Lower lobe of right lung (tissue), 2 donors: ENCODE measurements around the gene FAM72C. TPM values are rescaled to one million over a fixed set of nuclear protein-coding genes. Genes with fewer than 3 reads are reported as not detected.
"Not testable (repeated sequence)": the region's sequence is repeated elsewhere in the genome, so short reads cannot be mapped to it uniquely, and the experiment has no call there.

Experiments used
- ATAC-seq, 2 donors: fragments of 200-7000 bp; cut with Tn5 transposase; one replicate each; pipeline ENCODE4 v1.9.1; 2020 to 2022; ENCODE audit warnings: mild to moderate bottlenecking in 2 of 2, moderate library complexity in 2 of 2
- DNase-seq: peaks from one replicate; pipeline ENCODE4 v3.0.0-alpha.2; 2020
- H3K27ac ChIP-seq: fragments of 200-600 bp; one replicate; pipeline ENCODE4 v1.8.0; 2022
- H3K27me3 ChIP-seq: fragments of 200-600 bp; one replicate; pipeline ENCODE4 v1.8.0; 2022; ENCODE audit warnings: low read depth
- H3K36me3 ChIP-seq: fragments of 200-600 bp; one replicate; pipeline ENCODE4 v1.8.0; 2022; ENCODE audit warnings: mild to moderate bottlenecking
- H3K4me1 ChIP-seq: fragments of 200-600 bp; one replicate; pipeline ENCODE4 v1.8.0; 2022
- H3K4me3 ChIP-seq: fragments of 200-600 bp; one replicate; pipeline ENCODE4 v1.8.0; 2022; ENCODE audit warnings: mild to moderate bottlenecking
- H3K9me3 ChIP-seq: fragments of 200-600 bp; one replicate; pipeline ENCODE4 v1.8.0; 2022
- intact Hi-C: fragments of 100-400 bp; cut with DNase I; formaldehyde crosslinking; loops from one replicate; pipeline ENCODE4 v1.11.0; 2022
- long read RNA-seq: library from polyadenylated mRNA; unstranded; transcript quantifications from one replicate; pipeline ENCODE4 v2.0.0, GENCODE V29; 2021
- total RNA-seq: library from RNA; stranded (reverse); fragmentation: NEBNext Ultra II Directional; extraction: Animal tissue kit (Norgen Biotek cat#: 25700); gene quantifications from one replicate; pipeline ENCODE4 v1.2.1, GENCODE V29; 2021
- donor health status: DM: no; HTN: yes; CAD: no; lungs with severe emphysema.

The FAM72C gene
- not detected for total RNA-seq
- long read RNA-seq, partial matches to known transcripts, result 0 of 2 reads
- long read RNA-seq, other reads (novel, unspliced or antisense), result 2 of 2 reads

- H3K27ac ChIP-seq, H3K36me3 ChIP-seq, H3K9me3 ChIP-seq, H3K4me1 ChIP-seq, DNase-seq, H3K27me3 ChIP-seq, intact Hi-C loops, H3K4me3 ChIP-seq: not testable (repeated sequence)
- peak; percentile 90 to 93 for ATAC-seq
Measured at GRCh38 chr1:143971924-143972700, at the start of gene FAM72C. TSS of gene FAM72C (minus strand) at chr1:143971986. CDS start at chr1:143971141, 845 bp downstream.

- DNase-seq, ATAC-seq, H3K36me3 ChIP-seq, H3K9me3 ChIP-seq, H3K27ac ChIP-seq, H3K4me1 ChIP-seq, H3K4me3 ChIP-seq, H3K27me3 ChIP-seq, intact Hi-C loops: not testable (repeated sequence)
Measured at GRCh38 chr1:144020001-144020738, 48.4 kb upstream of the FAM72C start.

DNA sequence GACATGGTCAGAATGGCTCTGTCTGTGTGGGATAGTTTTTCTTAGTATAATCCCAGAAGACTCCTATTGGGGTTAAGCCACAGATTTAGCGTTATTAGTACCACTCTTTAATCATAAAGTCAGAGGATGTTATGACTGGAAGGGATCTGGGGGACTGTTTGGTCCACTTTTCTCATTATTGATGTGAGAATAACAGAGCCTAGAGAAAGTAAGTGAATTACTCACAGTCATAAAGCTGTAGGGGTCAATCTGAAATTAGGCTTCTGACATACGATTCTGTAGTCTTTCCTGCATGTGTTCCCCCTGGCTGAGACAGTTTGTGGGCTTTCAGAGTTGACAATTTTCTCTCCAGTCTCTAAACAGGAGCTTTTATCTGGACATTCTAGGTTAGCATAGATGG, 47.3 kb upstream of the FAM72C start:
- DNase-seq, H3K27me3 ChIP-seq, H3K27ac ChIP-seq, H3K36me3 ChIP-seq, intact Hi-C loops, H3K4me1 ChIP-seq, ATAC-seq, H3K4me3 ChIP-seq, H3K9me3 ChIP-seq: not testable (repeated sequence)

- DNase-seq, intact Hi-C loops, H3K4me3 ChIP-seq, H3K4me1 ChIP-seq, H3K27ac ChIP-seq, H3K27me3 ChIP-seq, H3K9me3 ChIP-seq, ATAC-seq, H3K36me3 ChIP-seq: not testable (repeated sequence)
Measured at GRCh38 chr1:144015180-144015966, 43.6 kb upstream of the FAM72C start.

DNA sequence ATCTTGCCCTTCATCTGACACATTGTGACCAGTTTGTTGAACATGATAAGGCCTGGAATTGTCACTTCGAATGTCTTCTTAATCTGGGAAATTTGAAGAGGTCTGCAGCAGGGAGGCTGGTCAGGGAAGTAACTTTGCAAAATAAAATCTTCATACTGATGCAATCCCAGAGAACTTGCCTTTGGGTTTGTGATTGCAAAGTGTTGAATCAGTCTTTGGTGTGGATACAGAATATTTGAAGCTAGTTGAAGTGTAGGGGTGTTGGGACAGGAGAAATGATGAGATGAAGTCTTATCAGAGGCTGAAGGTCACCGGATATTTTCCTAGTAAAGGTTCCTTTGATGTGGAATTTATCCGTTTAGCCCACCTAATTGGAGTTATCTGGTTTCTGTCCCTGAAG, 42.7 kb upstream of the FAM72C start:
- H3K36me3 ChIP-seq, intact Hi-C loops, H3K27me3 ChIP-seq, DNase-seq, H3K9me3 ChIP-seq, H3K4me3 ChIP-seq, H3K4me1 ChIP-seq, H3K27ac ChIP-seq, ATAC-seq: not testable (repeated sequence)

- H3K27ac ChIP-seq, H3K4me1 ChIP-seq, H3K27me3 ChIP-seq, intact Hi-C loops, ATAC-seq, H3K9me3 ChIP-seq, H3K4me3 ChIP-seq, H3K36me3 ChIP-seq, DNase-seq: not testable (repeated sequence)
Measured at GRCh38 chr1:144014121-144014520, 42.3 kb upstream of the FAM72C start.

DNA sequence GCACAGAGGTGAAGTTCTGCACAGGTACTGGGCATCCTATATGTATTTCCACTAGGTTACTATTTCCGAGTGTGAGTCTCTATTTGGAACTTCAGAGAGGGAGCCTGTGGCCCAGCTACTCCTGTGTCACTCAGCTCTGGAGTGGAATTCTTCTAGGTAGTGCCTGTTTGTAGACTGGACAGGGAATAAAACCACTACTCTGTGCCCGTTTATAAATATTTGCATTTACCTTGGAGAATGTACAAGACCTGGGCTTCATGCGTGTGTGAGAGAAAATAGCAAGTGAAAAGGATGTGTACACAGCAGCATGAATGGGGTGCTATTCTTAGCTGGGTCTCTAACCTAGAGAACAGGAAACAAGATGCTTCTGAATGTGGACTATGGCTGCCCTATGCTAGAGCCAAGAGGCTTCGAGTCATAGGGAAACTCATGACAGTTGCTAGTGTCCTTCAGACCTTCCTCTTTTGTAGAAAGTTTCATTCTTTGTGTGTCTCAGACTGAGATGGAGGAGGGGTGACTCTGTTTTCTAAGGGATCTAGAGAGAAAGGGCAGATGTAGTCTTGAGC, 40.5 kb upstream of the FAM72C start:
- H3K27ac ChIP-seq, H3K4me1 ChIP-seq, H3K9me3 ChIP-seq, intact Hi-C loops, H3K27me3 ChIP-seq, H3K36me3 ChIP-seq, DNase-seq, H3K4me3 ChIP-seq: not testable (repeated sequence)
- ATAC-seq, result peak; percentile 94 to 95

DNA sequence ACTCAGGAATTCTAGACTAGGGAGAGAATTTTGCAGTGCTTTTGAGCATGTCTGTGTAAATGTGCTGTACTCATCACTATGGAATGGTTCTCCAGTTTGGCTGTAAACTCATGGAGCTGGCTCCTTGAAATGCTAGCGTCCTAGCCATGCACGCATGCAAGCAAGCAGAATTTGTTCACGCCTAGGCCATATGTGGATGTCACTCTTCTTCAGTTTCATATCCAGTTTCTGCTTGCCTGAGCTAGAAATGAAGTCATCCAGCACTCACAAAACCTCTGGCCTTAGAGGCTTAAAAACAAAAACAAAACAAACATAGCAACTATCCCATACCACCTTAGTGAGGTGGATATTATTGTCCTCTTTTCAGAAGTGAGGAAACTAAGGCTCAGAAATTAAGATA, 37.6 kb upstream of the FAM72C start:
- H3K36me3 ChIP-seq, H3K4me1 ChIP-seq, H3K9me3 ChIP-seq, DNase-seq, intact Hi-C loops, H3K4me3 ChIP-seq, H3K27ac ChIP-seq, H3K27me3 ChIP-seq: not testable (repeated sequence)
- peak in 1 of 2 donors; percentile 38 for ATAC-seq

- H3K27me3 ChIP-seq, intact Hi-C loops: not testable (repeated sequence)
Measured at GRCh38 chr1:144004259-144004658, 32.5 kb upstream of the FAM72C start.

GRCh38 chr1:144003306-144004029, 31.7 kb upstream of the FAM72C start:
- H3K4me1 ChIP-seq, H3K9me3 ChIP-seq, H3K36me3 ChIP-seq, DNase-seq, ATAC-seq, H3K4me3 ChIP-seq, H3K27ac ChIP-seq, H3K27me3 ChIP-seq, intact Hi-C loops: not testable (repeated sequence)

More at GRCh38 chr1:144004259-144004658, 32.5 kb upstream of the FAM72C start:
- H3K27ac ChIP-seq, ATAC-seq, H3K9me3 ChIP-seq, H3K4me1 ChIP-seq, H3K4me3 ChIP-seq, H3K36me3 ChIP-seq, DNase-seq: not testable (repeated sequence)

GRCh38 chr1:144002141-144002881, 30.5 kb upstream of the FAM72C start:
- intact Hi-C loops, H3K9me3 ChIP-seq, H3K27ac ChIP-seq, DNase-seq, H3K4me3 ChIP-seq, H3K36me3 ChIP-seq, H3K4me1 ChIP-seq, H3K27me3 ChIP-seq: not testable (repeated sequence)
- ATAC-seq, result peak; percentile 47 to 66

- DNase-seq, H3K27me3 ChIP-seq, H3K36me3 ChIP-seq, H3K27ac ChIP-seq, H3K9me3 ChIP-seq, intact Hi-C loops, H3K4me1 ChIP-seq, H3K4me3 ChIP-seq: not testable (repeated sequence)
- peak in 1 of 2 donors; percentile 79 for ATAC-seq
Measured at GRCh38 chr1:144001077-144001476, 29.3 kb upstream of the FAM72C start.
